Colonic mucosa (tissue), 4 donors: ENCODE measurements around the gene ZNF283. TPM values are rescaled to one million over a fixed set of nuclear protein-coding genes. Genes with fewer than 3 reads are reported as not detected.
"Not testable (repeated sequence)": the region's sequence is repeated elsewhere in the genome, so short reads cannot be mapped to it uniquely, and the experiment has no call there.

Experiments used
- DNase-seq: peaks from one replicate; pipeline ENCODE4 v3.0.0-alpha.2; 2020
- H3K27ac ChIP-seq: fragments of 200-600 bp; one replicate; pipeline ENCODE4 v1.8.0; 2021
- H3K27me3 ChIP-seq: fragments of 200-600 bp; one replicate; pipeline ENCODE4 v1.8.0; 2021
- H3K36me3 ChIP-seq: fragments of 200-600 bp; one replicate; pipeline ENCODE4 v1.8.0; 2021
- H3K4me1 ChIP-seq: fragments of 200-600 bp; one replicate; pipeline ENCODE4 v1.8.0; 2021; ENCODE audit warnings: mild to moderate bottlenecking
- H3K4me3 ChIP-seq: fragments of 200-600 bp; one replicate; pipeline ENCODE4 v1.8.0; 2021
- H3K9ac ChIP-seq, 2 donors: one replicate each; pipeline ENCODE4 v1.7.0; 2013; ENCODE audit warnings: control low read depth in 2 of 2, low read depth in 2 of 2, low read length in 2 of 2
- H3K9me3 ChIP-seq: fragments of 200-600 bp; one replicate; pipeline ENCODE4 v1.8.0; 2021
- CTCF ChIP-seq: fragments of 200-600 bp; IDR thresholded peaks from one replicate; pipeline ENCODE4 v1.8.0; 2022; ENCODE audit warnings: antibody characterized with exemption, mild to moderate bottlenecking
- intact Hi-C: fragments of 100-400 bp; cut with DNase I; formaldehyde crosslinking; loops from one replicate; pipeline ENCODE4 v1.14.1; 2022
- total RNA-seq, 2 donors: library from RNA; stranded (reverse); fragmentation: NEBNext Ultra II Directional in 1 of 2; extraction: Animal tissue kit (Norgen Biotek cat#: 25700) in 1 of 2; gene quantifications; one replicate each; pipeline ENCODE4 v1.2.1, GENCODE V29; 2021
- donor health status: healthy.
- donor health status: DM: no; HTN: no; CAD: no.
- donor health status: DM: no; HTN: no; CAD: no.

The ZNF283 gene
- total RNA-seq, 2 donors from 2014 or later: 6.5 to 7.3 TPM

GRCh38 chr19:43804432-43804831 is 22.7 kb upstream of the ZNF283 start:
- H3K27ac ChIP-seq: no peak overlapping the region
- H3K36me3 ChIP-seq: no peaks in the 10 kb centered on the region
- H3K4me1 ChIP-seq: no peaks in the 10 kb centered on the region
- intact Hi-C loops: loop anchor here (10.0 kb wide), 1 partner anchor 260 kb away; no protein-coding TSS in a partner anchor
- no peak overlapping the region for H3K4me3 ChIP-seq
- H3K27me3 ChIP-seq: no peaks in the 10 kb centered on the region
- no peak for DNase-seq
- no peaks in the 10 kb centered on the region for H3K9me3 ChIP-seq
- no peak overlapping the region for H3K9ac ChIP-seq
- no peak for TF ChIP-seq CTCF

GRCh38 chr19:43806401-43806800 is 20.7 kb upstream of the ZNF283 start:
- H3K9ac ChIP-seq, H3K27me3 ChIP-seq, H3K4me3 ChIP-seq, DNase-seq, H3K36me3 ChIP-seq, H3K9me3 ChIP-seq, H3K27ac ChIP-seq, H3K4me1 ChIP-seq: not testable (repeated sequence)
- intact Hi-C loops: loop anchor here (10.0 kb wide), 1 partner anchor 262 kb away; no protein-coding TSS in a partner anchor

- Histone ChIP-seq H3K36me3 (no peaks in the 10 kb centered on the region), H3K9me3 (no peaks in the 10 kb centered on the region), H3K27ac (no peak overlapping the region), H3K4me3 (no peak overlapping the region), H3K4me1 (no peaks in the 10 kb centered on the region), H3K27me3 (no peaks in the 10 kb centered on the region), H3K9ac (no peak overlapping the region)
- intact Hi-C loops: loop anchor here (10.0 kb wide), 1 partner anchor 262 kb away; no protein-coding TSS in a partner anchor
- no peak for TF ChIP-seq CTCF
- no peak for DNase-seq
Measured at GRCh38 chr19:43806848-43807247, 20.3 kb upstream of the ZNF283 start.

- H3K4me3 ChIP-seq: no peak overlapping the region
- intact Hi-C loops: loop anchor here (10.0 kb wide), 1 partner anchor 263 kb away; no protein-coding TSS in a partner anchor
- H3K27me3 ChIP-seq: no peaks in the 10 kb centered on the region
- H3K9me3 ChIP-seq: no peaks in the 10 kb centered on the region
- H3K36me3 ChIP-seq: no peaks in the 10 kb centered on the region
- TF ChIP-seq CTCF: no peak
- H3K9ac ChIP-seq: no peak overlapping the region
- H3K4me1 ChIP-seq: no peaks in the 10 kb centered on the region
- no peak overlapping the region for H3K27ac ChIP-seq
- no peak for DNase-seq
Measured at GRCh38 chr19:43807651-43808050, 19.5 kb upstream of the ZNF283 start.

DNA sequence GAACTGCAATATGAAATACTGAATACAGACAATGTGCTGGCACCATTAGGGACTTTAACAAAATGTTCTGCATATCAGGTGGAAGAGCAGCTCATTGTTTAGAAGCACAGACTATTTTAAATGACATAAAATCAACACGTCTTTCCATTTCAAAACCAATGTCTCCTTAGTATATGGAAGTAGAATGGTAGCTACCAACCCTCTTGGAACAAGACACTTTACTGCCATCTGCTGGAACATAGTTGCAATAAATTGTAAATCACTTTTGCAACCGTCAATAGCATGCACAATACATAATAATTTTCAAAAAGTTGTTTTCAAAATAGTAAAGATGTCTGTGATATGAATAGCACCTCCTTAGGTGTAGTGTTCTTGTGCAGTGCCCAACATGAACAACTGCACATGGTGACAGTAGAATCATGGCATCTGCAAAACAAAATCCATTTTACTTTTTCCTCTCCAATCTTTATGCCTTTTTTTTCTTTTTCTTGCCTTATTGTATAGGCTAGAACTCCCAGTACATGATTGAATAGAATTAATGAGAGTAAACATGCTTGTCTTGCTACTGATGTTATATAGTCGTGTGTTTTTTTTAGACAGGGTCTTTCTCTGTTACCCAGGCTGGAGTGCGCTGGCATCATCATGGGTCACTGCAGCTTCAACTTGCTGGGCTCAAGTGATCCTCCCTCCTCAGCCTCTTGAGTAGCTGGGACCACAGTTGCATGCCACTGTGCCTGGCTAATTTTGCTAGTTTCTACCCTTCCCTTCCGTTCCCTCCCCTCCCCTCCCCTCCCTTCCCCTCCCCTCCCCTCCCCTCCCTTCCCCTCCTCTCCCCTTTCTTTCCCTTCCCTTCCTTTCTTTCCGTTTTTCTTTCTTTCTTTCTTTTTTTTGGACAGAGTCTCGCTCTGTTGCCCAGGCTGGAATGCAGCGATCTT is 17.1 kb upstream of the ZNF283 start:
- no peaks in the 10 kb centered on the region for H3K9me3 ChIP-seq
- no peaks in the 10 kb centered on the region for H3K27me3 ChIP-seq
- no peak overlapping the region for H3K9ac ChIP-seq
- no peak overlapping the region for H3K27ac ChIP-seq
- no peak overlapping the region for H3K4me3 ChIP-seq
- no peak for DNase-seq
- no peaks in the 10 kb centered on the region for H3K36me3 ChIP-seq
- intact Hi-C loops: loop anchor here (10.0 kb wide), 1 partner anchor 265 kb away; no protein-coding TSS in a partner anchor
- no peaks in the 10 kb centered on the region for H3K4me1 ChIP-seq
- peak; percentile 57 for TF ChIP-seq CTCF

- no peaks in the 10 kb centered on the region for H3K36me3 ChIP-seq
- H3K27me3 ChIP-seq: no peaks in the 10 kb centered on the region
- H3K27ac ChIP-seq: no peak overlapping the region
- TF ChIP-seq CTCF: no peak
- intact Hi-C loops: no loop called here
- no peak for DNase-seq
- no peaks in the 10 kb centered on the region for H3K4me1 ChIP-seq
- no peak overlapping the region for H3K4me3 ChIP-seq
- no peaks in the 10 kb centered on the region for H3K9me3 ChIP-seq
- no peak overlapping the region for H3K9ac ChIP-seq
Measured at GRCh38 chr19:43811837-43812236, 15.3 kb upstream of the ZNF283 start.
